VCaP (cell line): ENCODE results near the gene TBC1D22A.

Source experiments
- H3K27ac ChIP-seq: fragments of 450-650 bp; 2 replicates; pipeline ENCODE4 v1.5.1; 2017
- CTCF ChIP-seq: fragments of 450-650 bp; conservative IDR thresholded peaks from 2 replicates; pipeline ENCODE4 v1.5.1; 2017; ENCODE audit warnings: mild to moderate bottlenecking, moderate library complexity

TBC1D22A gene

GRCh38 chr22:47059076-47059475, 296.6 kb downstream of the TBC1D22A start:
- no peak overlapping the region for H3K27ac ChIP-seq
- TF ChIP-seq CTCF, result no peak

GRCh38 chr22:47059701-47060161, 297.3 kb downstream of the TBC1D22A start:
- no peak overlapping the region for H3K27ac ChIP-seq
- no peak for TF ChIP-seq CTCF

- no peak for TF ChIP-seq CTCF
- no peak overlapping the region for H3K27ac ChIP-seq
Measured at GRCh38 chr22:47060718-47061117, 298.3 kb downstream of the TBC1D22A start.

GRCh38 chr22:47061226-47061625, 298.8 kb downstream of the TBC1D22A start:
- H3K27ac ChIP-seq, result no peak overlapping the region

GRCh38 chr22:47062126-47062525, 299.7 kb downstream of the TBC1D22A start:
- TF ChIP-seq CTCF, result no peak
- no peak overlapping the region for H3K27ac ChIP-seq

More at GRCh38 chr22:47061226-47061625, 298.8 kb downstream of the TBC1D22A start:
- TF ChIP-seq CTCF, result no peak

GRCh38 chr22:47063071-47063509, 300.6 kb downstream of the TBC1D22A start:
- no peak for TF ChIP-seq CTCF
- H3K27ac ChIP-seq, result no peak overlapping the region

GRCh38 chr22:47063606-47064005, 301.2 kb downstream of the TBC1D22A start:
- H3K27ac ChIP-seq, result no peak overlapping the region
- no peak for TF ChIP-seq CTCF
